Brain microvascular endothelial cell (primary cell): ENCODE data around the gene DDIT4L.

Experiments
- DNase-seq: peaks from one replicate; pipeline ENCODE4 v3.0.0-alpha.2; 2020
- H3K27ac ChIP-seq: fragments of 250-450 bp; sonication (Bioruptor Pico); 2 replicates; pipeline ENCODE4 v1.5.1; 2020; ENCODE audit warnings: mild to moderate bottlenecking, moderate library complexity
- H3K27me3 ChIP-seq: fragments of 250-450 bp; sonication (Bioruptor Pico); replicated peaks from 2 replicates; pipeline ENCODE4 v1.5.1; 2020; ENCODE audit warnings: mild to moderate bottlenecking
- H3K36me3 ChIP-seq: fragments of 250-450 bp; sonication (Bioruptor Pico); replicated peaks from 2 replicates; pipeline ENCODE4 v1.5.1; 2020; ENCODE audit warnings: mild to moderate bottlenecking
- H3K4me3 ChIP-seq: 2 replicates; pipeline ENCODE4 v1.5.1; 2011; ENCODE audit warnings: low read depth, mild to moderate bottlenecking, control low read depth, low read length, moderate library complexity
- CTCF ChIP-seq: IDR thresholded peaks from 2 replicates; pipeline ENCODE4 v1.5.1; 2011; ENCODE audit warnings: low read depth, mild to moderate bottlenecking, moderate library complexity, low read length, control low read depth, inconsistent platforms; ENCODE audit errors: missing control alignments
- in situ Hi-C: cut with HindIII; loops from 2 replicates; pipeline ENCODE4 v1.10.0; 2017; ENCODE audit warnings: low sequenced_read_pairs, low pct_ligation_motif_present

DDIT4L gene

DNA sequence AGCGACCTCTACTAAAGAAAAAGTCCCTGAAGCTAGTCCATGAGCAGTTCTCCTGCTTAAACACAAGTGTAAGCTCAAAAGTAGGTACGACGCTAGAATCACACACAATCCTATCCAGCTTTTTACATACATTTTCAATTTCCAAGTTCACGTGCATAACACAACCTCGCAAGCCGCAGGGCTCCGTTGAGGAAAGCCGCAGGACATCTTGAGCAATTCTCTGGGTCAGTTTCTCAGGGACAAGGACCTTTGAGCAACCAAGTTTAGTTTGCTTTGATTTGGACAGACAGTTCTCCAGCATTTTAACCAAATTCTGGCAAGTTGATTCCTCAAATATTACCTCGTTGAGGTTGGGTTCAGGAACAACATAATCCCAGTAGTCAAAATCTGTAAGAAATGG is 2.5 kb downstream of the DDIT4L start:
- in situ Hi-C loops, result no loop called here
- H3K27me3 ChIP-seq, result no peaks in the 10 kb centered on the region
- no peak overlapping the region for H3K4me3 ChIP-seq
- H3K36me3 ChIP-seq, result no peaks in the 10 kb centered on the region
- DNase-seq, result no peak
- no peak overlapping the region for H3K27ac ChIP-seq
- no peak for TF ChIP-seq CTCF

GRCh38 chr4:100184787-100185186 is 5.5 kb downstream of the DDIT4L start:
- H3K27ac ChIP-seq, result no peak overlapping the region
- no peak for DNase-seq
- no peaks in the 10 kb centered on the region for H3K36me3 ChIP-seq
- no peak for TF ChIP-seq CTCF
- no peak overlapping the region for H3K4me3 ChIP-seq
- in situ Hi-C loops, result no loop called here
- no peaks in the 10 kb centered on the region for H3K27me3 ChIP-seq

GRCh38 chr4:100177855-100178254 is 12.4 kb downstream of the DDIT4L start:
- DNase-seq, result no peak
- in situ Hi-C loops, result no loop called here
- no peak overlapping the region for H3K27ac ChIP-seq
- no peaks in the 10 kb centered on the region for H3K36me3 ChIP-seq
- no peak for TF ChIP-seq CTCF
- no peaks in the 10 kb centered on the region for H3K27me3 ChIP-seq
- no peak overlapping the region for H3K4me3 ChIP-seq

DNA sequence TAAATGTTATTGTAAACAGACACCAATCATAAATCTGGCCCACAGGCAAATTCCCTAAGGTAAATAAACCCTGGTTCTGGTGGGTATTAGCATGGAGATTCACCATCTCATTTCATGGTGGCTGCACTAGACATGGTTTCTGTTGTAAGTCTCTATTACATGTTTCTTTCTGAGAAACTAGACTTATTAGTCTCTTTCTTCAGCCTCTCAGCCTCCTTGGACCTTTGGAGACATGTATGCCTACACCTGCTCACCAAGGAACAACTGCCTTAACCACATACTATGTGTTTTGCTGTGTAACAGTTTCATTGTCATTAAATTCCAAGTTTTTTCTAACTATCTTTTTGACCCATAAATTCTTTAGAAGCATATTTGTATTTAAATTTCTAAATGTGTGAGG is 13.1 kb downstream of the DDIT4L start:
- Histone ChIP-seq H3K27ac (no peak overlapping the region), H3K4me3 (no peak overlapping the region), H3K36me3 (no peaks in the 10 kb centered on the region), H3K27me3 (no peaks in the 10 kb centered on the region)
- in situ Hi-C loops, result no loop called here
- no peak for DNase-seq
- TF ChIP-seq CTCF, result no peak

- H3K27ac ChIP-seq, result no peak overlapping the region
- in situ Hi-C loops, result no loop called here
Measured at GRCh38 chr4:100175858-100176257, 14.4 kb downstream of the DDIT4L start.

More at GRCh38 chr4:100175858-100176257, 14.4 kb downstream of the DDIT4L start:
- DNase-seq, result no peak
- TF ChIP-seq CTCF, result no peak
- Histone ChIP-seq H3K36me3 (no peaks in the 10 kb centered on the region), H3K27me3 (no peaks in the 10 kb centered on the region), H3K4me3 (no peak overlapping the region)
